SU-DHL-6 (cell line): ENCODE results near the gene C19orf25.

ENCODE experiments used
- H2AFZ ChIP-seq: fragments of 200-600 bp; sonication (generic); 2 replicates; pipeline ENCODE4 v1.6.1; 2014; ENCODE audit warnings: low read depth, mild to moderate bottlenecking, moderate library complexity, mixed read lengths, antibody characterized with exemption, low read length; ENCODE audit not compliant: severe bottlenecking
- H3F3A ChIP-seq: fragments of 200-600 bp; shearing (Covaris generic); 2 replicates; pipeline ENCODE4 v1.6.0; 2016; ENCODE audit warnings: antibody characterized with exemption, mild to moderate bottlenecking; ENCODE audit not compliant: insufficient read depth
- H3K27ac ChIP-seq: fragments of 200-600 bp; sonication (generic); 2 replicates; pipeline ENCODE4 v1.5.1; 2016; ENCODE audit warnings: low read depth, mild to moderate bottlenecking, low read length, moderate library complexity, mixed read lengths
- H3K27me3 ChIP-seq: fragments of 200-600 bp; sonication (generic), shearing (Covaris generic); 2 replicates; pipeline ENCODE4 v1.6.0; 2014; ENCODE audit warnings: mild to moderate bottlenecking, low read length
- H3K36me3 ChIP-seq: fragments of 200-600 bp; sonication (generic); 2 replicates; pipeline ENCODE4 v1.6.1; 2014; ENCODE audit warnings: mild to moderate bottlenecking, low read length, mixed read lengths
- H3K4me2 ChIP-seq: fragments of 300-600, 200-600 bp; shearing (Covaris generic), sonication (generic); 2 replicates; pipeline ENCODE4 v1.6.0; 2014; ENCODE audit warnings: low read length, low read depth, mild to moderate bottlenecking; ENCODE audit not compliant: poor library complexity, severe bottlenecking
- H3K4me3 ChIP-seq: fragments of 200-600 bp; sonication (generic); 2 replicates; pipeline ENCODE4 v1.5.1; 2014; ENCODE audit warnings: antibody characterized with exemption, low read length, mild to moderate bottlenecking, mixed read lengths; ENCODE audit not compliant: insufficient read depth, poor library complexity, severe bottlenecking
- H3K79me2 ChIP-seq: fragments of 200-600 bp; sonication (generic); 2 replicates; pipeline ENCODE4 v1.6.1; 2014; ENCODE audit warnings: mild to moderate bottlenecking, low read length, moderate library complexity; ENCODE audit not compliant: insufficient read depth
- H3K9ac ChIP-seq: fragments of 200-600 bp; sonication (generic); 2 replicates; pipeline ENCODE4 v1.7.0; 2014; ENCODE audit warnings: mild to moderate bottlenecking, low read length
- H3K9me2 ChIP-seq: fragments of 200-600 bp; sonication (generic); replicated peaks from 2 replicates; pipeline ENCODE4 v1.6.1; 2014; ENCODE audit warnings: low read length; ENCODE audit not compliant: insufficient read depth
- H3K9me3 ChIP-seq: fragments of 200-600 bp; sonication (generic); 2 replicates; pipeline ENCODE4 v1.6.1; 2014; ENCODE audit warnings: low read length, mixed read lengths; ENCODE audit not compliant: insufficient read depth
- H4K20me1 ChIP-seq: fragments of 200-600 bp; sonication (generic); 2 replicates; pipeline ENCODE4 v1.6.1; 2014; ENCODE audit warnings: low read depth, mild to moderate bottlenecking, antibody characterized with exemption, low read length, moderate library complexity, mixed read lengths
- CTCF ChIP-seq: fragments of 200-600 bp; sonication (generic); IDR thresholded peaks from one replicate; pipeline ENCODE4 v1.5.1; 2017; ENCODE audit warnings: antibody characterized with exemption, mild to moderate bottlenecking, low read length, moderate library complexity; ENCODE audit not compliant: insufficient read depth, poor library complexity, severe bottlenecking
- EZH2phosphoT487 ChIP-seq: fragments of 200-600 bp; sonication (generic), shearing (Covaris generic); conservative IDR thresholded peaks from 2 replicates; pipeline ENCODE4 v1.6.1; 2018; ENCODE audit warnings: mild to moderate bottlenecking, antibody characterized with exemption, low read length, moderate library complexity, mixed read lengths

Gene C19orf25

GRCh38 chr19:1451916-1452801 lies 26.9 kb downstream of the C19orf25 start:
- Histone ChIP-seq H3K4me3 (no peak overlapping the region), H3K9ac (no peak overlapping the region), H3K36me3 (no peaks in the 10 kb centered on the region)

GRCh38 chr19:1450735-1451731 lies 28.0 kb downstream of the C19orf25 start:
- Histone ChIP-seq H3K79me2 (no peaks in the 10 kb centered on the region), H3K27ac (no peak overlapping the region), H3K9me2 (no peaks in the 10 kb centered on the region), H3K27me3 (no peaks in the 10 kb centered on the region), H4K20me1 (no peaks in the 10 kb centered on the region), H3K36me3 (no peaks in the 10 kb centered on the region), H3K4me3 (no peak overlapping the region), H3F3A (no peaks in the 10 kb centered on the region), H3K4me2 (no peak overlapping the region), H2AFZ (no peak overlapping the region), H3K9me3 (no peaks in the 10 kb centered on the region), H3K9ac (no peak overlapping the region)
- TF ChIP-seq EZH2phosphoT487 = no peak
- no peak for TF ChIP-seq CTCF

More at GRCh38 chr19:1451916-1452801, 26.9 kb downstream of the C19orf25 start:
- no peaks in the 10 kb centered on the region for H3K9me2 ChIP-seq
- no peaks in the 10 kb centered on the region for H3K27me3 ChIP-seq
- no peaks in the 10 kb centered on the region for H3F3A ChIP-seq
- H3K9me3 ChIP-seq = no peaks in the 10 kb centered on the region
- no peaks in the 10 kb centered on the region for H4K20me1 ChIP-seq
- TF ChIP-seq EZH2phosphoT487 (no peak), CTCF (no peak)
- no peaks in the 10 kb centered on the region for H3K79me2 ChIP-seq
- H3K27ac ChIP-seq = no peak overlapping the region
- H2AFZ ChIP-seq = no peak overlapping the region
- no peak overlapping the region for H3K4me2 ChIP-seq

GRCh38 chr19:1449467-1450442 lies 29.3 kb downstream of the C19orf25 start, which contains the start of gene APC2:
APC2 (plus strand) TSS chr19:1450121; CDS start chr19:1453002, 2,881 bp downstream.
- no peaks in the 10 kb centered on the region for H4K20me1 ChIP-seq

More at GRCh38 chr19:1449467-1450442, 29.3 kb downstream of the C19orf25 start, which contains the start of gene APC2:
- TF ChIP-seq EZH2phosphoT487 (no peak), CTCF (no peak)
- H3K9me2 ChIP-seq = no peaks in the 10 kb centered on the region
- H2AFZ ChIP-seq = no peak within 1 kb of the TSS
- peak within 1 kb of the TSS; percentile 40 for H3K4me2 ChIP-seq
- no peaks in the 10 kb centered on the region for H3K79me2 ChIP-seq
- no peaks in the 10 kb centered on the region for H3K36me3 ChIP-seq
- H3K4me3 ChIP-seq = no peak within 1 kb of the TSS
- no peak within 1 kb of the TSS for H3K27ac ChIP-seq
- no peaks in the 10 kb centered on the region for H3K27me3 ChIP-seq
- H3K9ac ChIP-seq = no peak within 1 kb of the TSS
- H3F3A ChIP-seq = no peaks in the 10 kb centered on the region
- H3K9me3 ChIP-seq = no peaks in the 10 kb centered on the region
